SK-N-SH (cell line): ENCODE data around the gene PRRG4. TPM values are rescaled to one million over a fixed set of nuclear protein-coding genes. Genes with fewer than 3 reads are reported as not detected.

Experiments used
- CTCF ChIA-PET: fragments of 300-600, 350-600 bp; formaldehyde crosslinking; extraction: SDS; loops from one replicate; lab custom pipeline; 2021; lab: Yijun Ruan, JAX
- POLR2A ChIA-PET: fragments of 350-600 bp; sonication (Branson Sonifier 250); formaldehyde crosslinking; extraction: SDS; loops from one replicate; lab custom pipeline; 2020; ENCODE audit warnings: antibody characterized with exemption, inconsistent platforms; lab: Yijun Ruan, JAX
- DNase-seq: peaks from one replicate; pipeline ENCODE4 v3.0.0; 2012
- H2AFZ ChIP-seq: fragments of 200-600 bp; sonication (generic); 2 replicates; pipeline ENCODE4 v1.8.1; 2016; ENCODE audit warnings: antibody characterized with exemption, mild to moderate bottlenecking, low read depth
- H3F3A ChIP-seq: fragments of 200-600 bp; sonication (generic); replicated peaks from 2 replicates; pipeline ENCODE3; 2016; ENCODE audit warnings: antibody characterized with exemption, mild to moderate bottlenecking; ENCODE audit not compliant: insufficient read depth
- H3K27ac ChIP-seq, 2 experiments: fragments of 200-500 bp in 1 of 2; fragments of 200-600 bp in 1 of 2; sonication (Bioruptor generic) in 1 of 2; sonication (generic), shearing (Covaris generic) in 1 of 2; 2 replicates each; pipeline versions ENCODE4 v1.5.1 to v1.6.1; 2014 to 2016; ENCODE audit warnings: low read depth in 2 of 2, inconsistent platforms in 1 of 2, low read length in 1 of 2, mild to moderate bottlenecking in 1 of 2, mixed read lengths in 1 of 2
- H3K27me3 ChIP-seq: fragments of 200-600 bp; sonication (generic), shearing (Covaris generic); 2 replicates; pipeline ENCODE4 v1.6.1; 2016; ENCODE audit warnings: mixed run types; ENCODE audit not compliant: insufficient read depth
- H3K36me3 ChIP-seq, 2 experiments: fragments of 200-500 bp in 1 of 2; fragments of 200-600 bp in 1 of 2; sonication (Bioruptor generic) in 1 of 2; sonication (generic) in 1 of 2; replicated peaks in 1 of 2; 2 replicates each; pipeline versions ENCODE3 to v1.5.1; 2014 to 2016; ENCODE audit warnings: low read length in 1 of 2, mild to moderate bottlenecking in 1 of 2; ENCODE audit not compliant: insufficient read depth in 2 of 2, control insufficient read depth in 1 of 2
- H3K4me1 ChIP-seq, 2 experiments: fragments of 200-500 bp in 1 of 2; fragments of 200-600 bp in 1 of 2; sonication (Bioruptor generic) in 1 of 2; sonication (generic), shearing (Covaris generic) in 1 of 2; 2 replicates each; pipeline versions ENCODE4 v1.5.1 to v1.6.1; 2014 to 2016; ENCODE audit warnings: low read depth in 1 of 2, low read length in 1 of 2, mixed run types in 1 of 2; ENCODE audit not compliant: insufficient read depth in 2 of 2, control insufficient read depth in 1 of 2
- H3K4me2 ChIP-seq: fragments of 200-600 bp; sonication (generic), shearing (Covaris generic); 2 replicates; pipeline ENCODE4 v1.6.1; 2017; ENCODE audit warnings: mixed run types
- H3K4me3 ChIP-seq, 2 experiments: fragments of 200-500 bp in 1 of 2; fragments of 200-600 bp in 1 of 2; sonication (Bioruptor generic) in 1 of 2; sonication (generic), shearing (Covaris generic) in 1 of 2; 2 replicates each; pipeline versions ENCODE4 v1.5.1 to v1.8.1; 2014 to 2016; ENCODE audit warnings: low read depth in 2 of 2, inconsistent platforms in 1 of 2, low read length in 1 of 2, mild to moderate bottlenecking in 1 of 2, mixed read lengths in 1 of 2, moderate library complexity in 1 of 2
- H3K79me2 ChIP-seq: fragments of 200-600 bp; sonication (generic); 2 replicates; pipeline ENCODE4 v1.8.1; 2017; ENCODE audit warnings: mild to moderate bottlenecking; ENCODE audit not compliant: insufficient read depth
- H3K9ac ChIP-seq: fragments of 200-600 bp; sonication (generic); 2 replicates; pipeline ENCODE4 v1.6.1; 2017; ENCODE audit warnings: mixed run types
- H3K9me2 ChIP-seq: fragments of 200-600 bp; sonication (generic); 2 replicates; pipeline ENCODE4 v1.6.1; 2017; ENCODE audit warnings: mixed run types
- H3K9me3 ChIP-seq: fragments of 200-600 bp; sonication (generic); 2 replicates; pipeline ENCODE4 v1.6.1; 2017; ENCODE audit warnings: mixed run types, mild to moderate bottlenecking, moderate library complexity
- H4K20me1 ChIP-seq: fragments of 200-600 bp; sonication (generic); 2 replicates; pipeline ENCODE4 v1.6.1; 2017; ENCODE audit warnings: mild to moderate bottlenecking, mixed run types; ENCODE audit not compliant: insufficient read depth
- ELF1 ChIP-seq: IDR thresholded peaks from 2 replicates; pipeline ENCODE4 v1.4.0; 2012
- EP300 ChIP-seq, 2 experiments: IDR thresholded peaks; 2 replicates each; pipeline versions ENCODE4 v1.4.0 to v1.6.1; 2012; ENCODE audit warnings: borderline replicate concordance in 1 of 2, low read depth in 1 of 2, low read length in 1 of 2
- EZH2phosphoT487 ChIP-seq: fragments of 200-600 bp; sonication (generic); IDR thresholded peaks from 2 replicates; pipeline ENCODE4 v1.6.1; 2017; ENCODE audit warnings: low read depth, mixed run types, mild to moderate bottlenecking, antibody characterized with exemption, moderate library complexity, borderline replicate concordance
- FOSL2 ChIP-seq: IDR thresholded peaks from 2 replicates; pipeline ENCODE4 v1.4.0; 2012; ENCODE audit warnings: low read depth, mild to moderate bottlenecking, moderate library complexity, borderline replicate concordance
- FOXJ3 ChIP-seq: sonication (generic); formaldehyde crosslinking; IDR thresholded peaks from 2 replicates; pipeline ENCODE4 v1.5.1; 2020; ENCODE audit warnings: mild to moderate bottlenecking, missing genetic modification reagents
- GABPA ChIP-seq: IDR thresholded peaks from 2 replicates; pipeline ENCODE4 v1.4.0; 2012; ENCODE audit warnings: low read depth, mild to moderate bottlenecking
- IRF3 ChIP-seq: fragments of 150-350 bp; IDR thresholded peaks from 2 replicates; pipeline ENCODE4 v1.6.1; 2016; ENCODE audit warnings: mild to moderate bottlenecking, low read depth, low read length
- MEF2A ChIP-seq: IDR thresholded peaks from 2 replicates; pipeline ENCODE4 v1.4.0; 2012; ENCODE audit warnings: low read depth, borderline replicate concordance
- MXI1 ChIP-seq: IDR thresholded peaks from 2 replicates; pipeline ENCODE4 v1.6.1; 2012; ENCODE audit warnings: mild to moderate bottlenecking, low read depth, low read length, improper control_type of control experiment
- NFIC ChIP-seq: IDR thresholded peaks from 2 replicates; pipeline ENCODE4 v1.4.0; 2012; ENCODE audit warnings: borderline replicate concordance
- PBX3 ChIP-seq: IDR thresholded peaks from 2 replicates; pipeline ENCODE4; 2012
- POLR2AphosphoS5 ChIP-seq: IDR thresholded peaks from 2 replicates; pipeline ENCODE4 v1.6.1; 2012; ENCODE audit warnings: low read depth, low read length
- RAD21 ChIP-seq: IDR thresholded peaks from 2 replicates; pipeline ENCODE4 v1.6.1; 2012; ENCODE audit warnings: mild to moderate bottlenecking, low read length
- REST ChIP-seq: IDR thresholded peaks from 2 replicates; pipeline ENCODE4 v1.6.1; 2012; ENCODE audit warnings: mild to moderate bottlenecking, low read depth, low read length, moderate library complexity
- RXRA ChIP-seq: IDR thresholded peaks from 2 replicates; pipeline ENCODE4 v1.4.0; 2012; ENCODE audit warnings: low read depth, mild to moderate bottlenecking, borderline replicate concordance
- TAF1 ChIP-seq: IDR thresholded peaks from 2 replicates; pipeline ENCODE4 v1.6.1; 2012; ENCODE audit warnings: low read depth, mild to moderate bottlenecking, low read length, moderate library complexity, borderline replicate concordance
- TEAD4 ChIP-seq: IDR thresholded peaks from 2 replicates; pipeline ENCODE4 v1.4.0; 2012; ENCODE audit warnings: mild to moderate bottlenecking, borderline replicate concordance; ENCODE audit not compliant: insufficient read depth
- USF2 ChIP-seq: fragments of 150-350 bp; IDR thresholded peaks from 2 replicates; pipeline ENCODE4 v1.6.1; 2017; ENCODE audit warnings: antibody characterized with exemption, low read length, low read depth, borderline replicate concordance
- YY1 ChIP-seq: IDR thresholded peaks from 2 replicates; pipeline ENCODE4 v1.4.0; 2012; ENCODE audit warnings: low read depth, mild to moderate bottlenecking
- ZBTB33 ChIP-seq: IDR thresholded peaks from 2 replicates; pipeline ENCODE4 v1.4.0; 2012; ENCODE audit warnings: low read depth, borderline replicate concordance
- WGBS: methylation state at CpG from one replicate; pipeline ENCODE4 v1.1.6; 2017; ENCODE audit warnings: low lambda C conversion rate; 5-methylcytosine and 5-hydroxymethylcytosine counted together
- polyA plus RNA-seq, 3 experiments: library from polyadenylated mRNA; depleted of rRNA; stranded (reverse); fragments of >200 nt; gene quantifications; 2 replicates each; pipeline ENCODE4 v1.2.3, GENCODE V29; 2012

Gene PRRG4
- polyA plus RNA-seq, 1 of the 3 experiments (the other 2 are of a cell fraction) = 0.21 TPM

- TF ChIP-seq REST = no peak
- no peak for TF ChIP-seq POLR2AphosphoS5
Measured at GRCh38 chr11:32839308-32839707, 9.6 kb downstream of the PRRG4 start (continued).

GRCh38 chr11:32840587-32840986, 10.9 kb downstream of the PRRG4 start:
- no peak for DNase-seq
- Histone ChIP-seq H3K9me3 (no peaks in the 10 kb centered on the region), H2AFZ (no peak overlapping the region), H3F3A (no peaks in the 10 kb centered on the region), H3K4me1 (no peaks in the 10 kb centered on the region), H3K4me3 (no peak overlapping the region), H3K9ac (no peak overlapping the region), H3K4me2 (no peak overlapping the region), H3K79me2 (no peaks in the 10 kb centered on the region), H4K20me1 (no peaks in the 10 kb centered on the region), H3K27me3 (no peaks in the 10 kb centered on the region), H3K9me2 (no peaks in the 10 kb centered on the region), H3K36me3 (no peaks in the 10 kb centered on the region), H3K27ac (no peak overlapping the region)
- CTCF ChIA-PET = interaction anchor here (0.7 to 1.6 kb wide), 2 partner anchors 31 to 49 kb away, joined by 3 to 6 read pairs; no protein-coding TSS in a partner anchor
- TF ChIP-seq MEF2A (no peak), FOSL2 (no peak), RAD21 (no peak), PBX3 (no peak), USF2 (no peak), EP300 (IDR thresholded peaks at IDR 0.05; ENCODE audit: borderline replicate concordance in 1 of 2, low read depth in 1 of 2, low read length in 1 of 2) (no peak), MXI1 (no peak), EZH2phosphoT487 (no peak), YY1 (no peak), NFIC (no peak), TEAD4 (no peak), IRF3 (no peak), GABPA (no peak), ZBTB33 (no peak), FOXJ3 (CRISPR knock-in tag) (no peak), RXRA (no peak), TAF1 (no peak), ELF1 (no peak)
- 45% methylated on average over 2 of the region's 2 CpGs for WGBS
- POLR2A ChIA-PET = no interaction called here
